ENCODE results near the gene SLC49A3. TPM values are rescaled to one million over a fixed set of nuclear protein-coding genes. Genes with fewer than 3 reads are reported as not detected.

SLC49A3 gene
- polyA plus RNA-seq, 1 donor (not counting 4 experiments of a cell fraction or from before 2014, with no cell fraction given), result 0.04 TPM

- no peaks in the 10 kb centered on the region for H3K9me3 ChIP-seq (ENCODE audit: control insufficient read depth, low read depth, low read length)
- no peaks in the 10 kb centered on the region for H3K79me2 ChIP-seq (ENCODE audit: control insufficient read depth, insufficient read depth, low read length)
- TF ChIP-seq CTCF (optimal IDR thresholded peaks at IDR 0.05 in 1 of 3, IDR thresholded peaks at IDR 0.05 in 1 of 3, conservative IDR thresholded peaks at IDR 0.05 in 1 of 3; ENCODE audit: extremely low read depth in 1 of 3, insufficient read depth in 2 of 3, low read length in 3 of 3) (no peak), EZH2 (IDR thresholded peaks at IDR 0.05; ENCODE audit: low read length) (no peak)
- no peak overlapping the region for H3K4me3 ChIP-seq (ENCODE audit: control insufficient read depth in 2 of 3, extremely low read depth in 1 of 3, insufficient read depth in 2 of 3, low read depth in 1 of 3, low read length in 3 of 3)
- FAIRE-seq (no peak), DNase-seq (ENCODE audit: low read depth, low spot score) (no peak)
- H3K4me1 ChIP-seq (ENCODE audit: control insufficient read depth, extremely low read depth, insufficient read depth, low read length), result peaks cover 14% of the 10 kb centered on the region
- no peak overlapping the region for H3K9ac ChIP-seq (ENCODE audit: control insufficient read depth, extremely low read depth, insufficient read depth, low read length)
- H2AFZ ChIP-seq (ENCODE audit: control insufficient read depth, low read length), result no peak overlapping the region
- no peaks in the 10 kb centered on the region for H3K9me1 ChIP-seq (ENCODE audit: control insufficient read depth, extremely low read depth, insufficient read depth, low read length)
- no peak overlapping the region for H3K27ac ChIP-seq (ENCODE audit: control insufficient read depth, insufficient read depth, low read length)
- no peaks in the 10 kb centered on the region for H3K36me3 ChIP-seq (ENCODE audit: control insufficient read depth in 2 of 2, extremely low read depth in 1 of 2, insufficient read depth in 2 of 2, low read length in 2 of 2)
- peaks cover 4% of the 10 kb centered on the region for H4K20me1 ChIP-seq (ENCODE audit: control insufficient read depth, extremely low read depth, insufficient read depth, low read length)
- H3K4me2 ChIP-seq (ENCODE audit: control insufficient read depth, extremely low read depth, insufficient read depth, low read depth, low read length), result peak overlapping the region; percentile 48
- H3K27me3 ChIP-seq (ENCODE audit: control insufficient read depth, extremely low read depth, insufficient read depth, low read length), result peaks cover 12% of the 10 kb centered on the region
- dilution Hi-C loops (cut with MboI; ENCODE audit: extremely low pct_ligation_motif_present, low sequenced_read_pairs), result no loop called here
Measured at GRCh38 chr4:681736-682451, 7.1 kb downstream of the SLC49A3 start.

- Histone ChIP-seq H3K4me2 (ENCODE audit: control insufficient read depth, extremely low read depth, insufficient read depth, low read depth, low read length) (peak overlapping the region; percentile 37), H2AFZ (ENCODE audit: control insufficient read depth, low read length) (no peak overlapping the region), H4K20me1 (ENCODE audit: control insufficient read depth, extremely low read depth, insufficient read depth, low read length) (peaks cover 4% of the 10 kb centered on the region), H3K79me2 (ENCODE audit: control insufficient read depth, insufficient read depth, low read length) (no peaks in the 10 kb centered on the region), H3K9me3 (ENCODE audit: control insufficient read depth, low read depth, low read length) (no peaks in the 10 kb centered on the region), H3K9me1 (ENCODE audit: control insufficient read depth, extremely low read depth, insufficient read depth, low read length) (no peaks in the 10 kb centered on the region), H3K27me3 (ENCODE audit: control insufficient read depth, extremely low read depth, insufficient read depth, low read length) (peaks cover 12% of the 10 kb centered on the region), H3K4me1 (ENCODE audit: control insufficient read depth, extremely low read depth, insufficient read depth, low read length) (peaks cover 14% of the 10 kb centered on the region), H3K4me3 (ENCODE audit: control insufficient read depth in 2 of 3, extremely low read depth in 1 of 3, insufficient read depth in 2 of 3, low read depth in 1 of 3, low read length in 3 of 3) (peak overlapping the region in 1 of 3 experiments; percentile 32), H3K36me3 (ENCODE audit: control insufficient read depth in 2 of 2, extremely low read depth in 1 of 2, insufficient read depth in 2 of 2, low read length in 2 of 2) (no peaks in the 10 kb centered on the region), H3K27ac (ENCODE audit: control insufficient read depth, insufficient read depth, low read length) (no peak overlapping the region), H3K9ac (ENCODE audit: control insufficient read depth, extremely low read depth, insufficient read depth, low read length) (peak overlapping the region; percentile 44)
- dilution Hi-C loops (cut with MboI; ENCODE audit: extremely low pct_ligation_motif_present, low sequenced_read_pairs), result no loop called here
- no peak for FAIRE-seq
- TF ChIP-seq EZH2 (IDR thresholded peaks at IDR 0.05; ENCODE audit: low read length), result no peak
- TF ChIP-seq CTCF (optimal IDR thresholded peaks at IDR 0.05 in 1 of 3, IDR thresholded peaks at IDR 0.05 in 1 of 3, conservative IDR thresholded peaks at IDR 0.05 in 1 of 3; ENCODE audit: extremely low read depth in 1 of 3, insufficient read depth in 2 of 3, low read length in 3 of 3), result no peak
- no peak for DNase-seq (ENCODE audit: low read depth, low spot score)
Measured at GRCh38 chr4:680928-681645, 7.9 kb downstream of the SLC49A3 start.
